Activated effector memory CD4-positive, alpha-beta T cell treated with anti-CD3 and anti-CD28 coated beads, Interleukin-2, amount 50 U/mL, for 16 hours (primary cell): Measurements from ENCODE around the gene PIK3CD.
A peak's percentile ranks its signal among the peaks of the same experiment; 100 is the strongest.
"Not testable (repeated sequence)": the region's sequence is repeated elsewhere in the genome, so short reads cannot be mapped to it uniquely, and the experiment has no call there.

ENCODE experiments used
- DNase-seq: peaks from one replicate; pipeline ENCODE4 v3.0.0-alpha.2; 2020

The PIK3CD gene

DNA sequence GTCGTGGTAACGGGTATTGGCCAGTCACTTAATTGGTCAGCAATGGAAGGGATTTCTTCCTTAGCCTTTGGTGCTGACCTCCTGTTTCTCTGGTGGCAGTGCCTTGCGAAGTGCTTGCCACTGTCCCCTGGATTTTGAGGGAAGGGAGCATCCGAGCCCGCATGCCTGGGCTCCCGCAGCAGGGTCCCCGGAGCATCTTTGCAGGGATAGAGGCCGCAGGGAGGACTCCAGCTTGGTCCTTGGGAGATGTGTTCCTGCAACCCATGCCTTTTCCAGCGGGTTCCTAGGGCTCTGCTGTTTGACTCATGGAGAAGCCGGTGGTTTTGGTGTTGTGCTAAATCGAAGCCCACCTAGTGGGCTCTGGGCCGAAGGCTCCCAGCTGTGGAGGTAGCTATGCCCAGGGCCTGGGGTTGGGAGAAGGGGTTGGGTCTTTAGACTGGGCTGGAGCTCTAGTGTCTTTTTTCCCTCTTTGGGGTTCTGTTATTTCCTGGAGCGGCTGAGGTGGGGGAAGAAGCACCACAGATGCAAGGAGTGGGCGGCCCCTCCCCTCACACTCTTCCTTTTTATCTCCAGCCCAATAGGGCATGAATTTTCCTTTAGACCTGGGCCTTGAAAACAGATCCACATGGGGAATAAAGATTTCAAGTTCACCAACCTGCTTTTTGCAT lies 39.0 kb downstream of the PIK3CD start:
- DNase-seq, result no peak

- no peak for DNase-seq
Observed at GRCh38 chr1:9691108-9691445, 39.5 kb downstream of the PIK3CD start.

- DNase-seq, result no peak
Observed at GRCh38 chr1:9691691-9692090, 40.2 kb downstream of the PIK3CD start.

- DNase-seq, result no peak
Observed at GRCh38 chr1:9696793-9697192, 45.3 kb downstream of the PIK3CD start.

DNA sequence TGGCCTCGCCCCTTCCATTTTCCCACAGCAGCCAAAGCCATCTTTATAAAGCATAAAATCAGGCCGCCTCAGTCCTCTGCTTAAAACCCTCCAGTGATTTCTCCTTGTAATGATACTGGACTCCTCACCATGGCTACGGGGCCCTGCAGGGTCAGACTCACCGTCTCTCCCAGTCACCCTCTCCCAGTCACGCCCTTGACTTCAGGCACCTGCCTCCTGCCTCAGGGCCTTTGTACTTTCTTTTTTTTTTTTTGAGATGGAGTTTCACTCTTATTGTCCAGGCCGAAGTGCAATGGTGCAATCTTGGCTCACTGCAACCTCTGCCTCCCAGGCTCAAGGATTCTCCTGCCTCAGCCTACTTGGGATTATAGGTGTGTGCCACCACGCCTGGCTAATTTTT lies 47.8 kb downstream of the PIK3CD start:
- no peak for DNase-seq

DNA sequence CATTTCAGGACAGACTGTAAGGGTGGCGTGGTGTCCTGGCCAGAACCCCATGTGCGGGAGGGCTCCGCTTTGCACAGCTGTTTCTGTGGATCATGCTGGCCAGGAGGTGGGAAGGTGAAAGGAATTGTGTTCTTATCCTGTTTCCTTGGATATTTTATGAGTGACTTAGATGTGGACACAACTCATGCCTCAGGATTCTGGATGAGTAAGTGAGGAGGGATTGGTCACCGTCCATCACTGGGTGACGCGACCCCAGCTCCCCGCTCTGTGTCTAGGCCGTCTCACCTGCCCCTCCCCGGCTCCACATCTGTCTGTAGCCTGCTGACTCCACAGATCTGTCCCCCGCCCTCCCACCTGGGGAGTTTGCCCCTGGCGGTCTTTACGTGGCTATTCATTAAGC lies 48.8 kb downstream of the PIK3CD start:
- DNase-seq, result no peak

DNA sequence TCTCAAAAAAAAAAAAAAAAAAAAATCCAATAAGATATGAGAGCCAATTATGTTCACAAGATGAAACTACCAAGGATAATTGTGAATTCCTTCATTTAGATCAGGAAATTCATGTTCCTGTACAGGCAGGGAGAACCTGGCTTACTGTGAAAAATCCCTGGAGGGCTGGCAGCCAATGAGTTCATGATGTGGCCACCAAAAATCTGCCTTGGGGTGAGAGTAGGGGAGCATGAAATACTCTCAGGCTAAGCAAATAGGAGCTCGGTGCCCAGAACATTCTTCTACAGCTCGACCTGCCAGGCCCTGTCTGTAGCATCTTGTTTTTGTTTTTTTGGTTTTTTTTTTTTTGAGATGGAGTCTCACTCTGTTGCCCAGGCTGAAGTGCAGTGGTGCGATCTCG lies 50.1 kb downstream of the PIK3CD start:
- DNase-seq, result no peak

DNA sequence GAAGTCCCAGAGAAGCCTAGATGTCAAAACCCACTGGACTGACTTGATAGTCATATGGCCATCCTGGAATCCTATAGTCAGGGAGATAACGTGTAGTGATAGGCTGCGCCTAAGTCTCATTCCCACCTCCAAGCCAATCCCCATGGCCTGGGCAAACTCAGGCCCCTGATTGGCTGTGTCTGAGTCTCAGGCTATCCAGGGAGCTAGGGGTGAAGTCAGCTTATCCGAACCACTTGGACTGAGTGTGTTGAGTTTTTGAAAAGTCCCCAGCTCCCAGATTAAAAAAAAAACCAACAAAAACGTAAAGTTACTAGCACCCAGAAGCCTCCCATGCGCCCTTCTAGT lies 51.6 kb downstream of the PIK3CD start:
- DNase-seq, result no peak

DNA sequence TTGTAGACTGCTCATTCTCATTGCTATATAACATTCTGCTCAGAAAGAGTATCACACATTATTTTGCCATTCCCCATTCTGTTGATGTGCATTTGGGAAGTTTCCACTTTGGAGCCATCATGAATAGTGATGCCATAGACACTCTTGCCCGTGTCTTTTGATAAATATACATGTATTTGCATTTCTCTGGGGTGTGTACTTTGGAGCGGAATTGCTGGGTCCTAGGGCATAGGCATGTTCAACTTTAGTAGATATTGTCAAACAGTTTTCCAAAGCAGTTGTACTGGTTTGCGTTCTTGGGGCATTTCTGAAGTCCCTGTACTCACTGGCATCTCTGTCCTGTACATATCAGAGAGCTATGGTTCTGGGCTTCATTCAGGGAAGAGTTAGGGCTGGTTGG lies 52.1 kb downstream of the PIK3CD start:
- no peak for DNase-seq

DNA sequence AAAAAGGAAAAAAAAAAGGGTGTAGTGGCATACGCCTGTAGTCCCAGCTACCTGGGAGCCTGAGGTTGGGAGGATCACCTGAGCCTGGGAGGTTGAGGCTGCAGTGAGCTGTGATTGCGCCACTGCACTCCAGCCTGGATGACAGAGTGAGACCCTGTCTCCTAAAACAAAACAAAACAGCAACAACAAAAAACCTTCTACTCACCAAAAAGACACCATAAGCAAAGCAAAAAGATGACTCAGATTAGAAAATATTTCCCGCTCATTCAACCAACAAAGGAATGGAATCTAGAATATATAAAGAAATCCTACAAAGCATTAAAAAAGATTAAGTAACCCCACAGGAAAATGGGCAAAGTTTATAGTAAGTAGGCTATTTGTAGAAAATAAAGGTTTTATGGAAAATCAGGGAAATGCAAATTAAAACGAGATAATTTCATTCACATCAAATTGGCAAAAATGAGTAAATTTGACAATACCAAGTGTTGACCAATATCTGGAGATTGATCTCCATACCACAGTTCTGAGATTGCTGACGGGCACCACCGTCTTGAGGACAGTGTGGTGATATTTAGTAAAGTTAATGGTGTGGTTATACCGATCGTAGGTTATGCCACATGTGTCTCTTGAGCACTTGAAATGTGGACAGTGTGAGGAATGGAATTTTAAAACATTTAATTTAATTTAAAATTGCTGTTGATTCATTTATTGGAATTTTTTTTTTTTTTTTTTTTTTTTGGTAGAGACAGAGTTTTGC lies 54.0 kb downstream of the PIK3CD start:
- DNase-seq, result no peak

DNA sequence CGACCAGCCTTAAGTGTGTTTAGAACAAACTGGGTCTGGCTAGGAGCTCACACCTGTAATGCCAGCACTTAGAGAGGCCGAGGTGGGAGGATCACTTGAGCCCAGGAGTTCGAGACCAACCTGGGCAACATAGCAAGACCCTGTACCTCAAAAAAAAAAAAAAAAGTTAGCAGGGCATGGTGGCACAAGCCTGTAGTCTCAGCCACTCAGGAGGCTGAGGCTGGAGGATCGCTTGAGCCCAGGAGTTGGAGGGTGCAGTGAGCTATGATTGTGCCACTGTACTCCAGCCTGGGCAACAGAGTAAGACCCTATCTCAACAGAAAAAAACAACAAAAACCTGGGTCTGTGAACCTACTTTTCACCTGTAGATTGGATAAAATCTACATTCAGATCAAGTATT lies 54.6 kb downstream of the PIK3CD start:
- DNase-seq, result no peak

DNA sequence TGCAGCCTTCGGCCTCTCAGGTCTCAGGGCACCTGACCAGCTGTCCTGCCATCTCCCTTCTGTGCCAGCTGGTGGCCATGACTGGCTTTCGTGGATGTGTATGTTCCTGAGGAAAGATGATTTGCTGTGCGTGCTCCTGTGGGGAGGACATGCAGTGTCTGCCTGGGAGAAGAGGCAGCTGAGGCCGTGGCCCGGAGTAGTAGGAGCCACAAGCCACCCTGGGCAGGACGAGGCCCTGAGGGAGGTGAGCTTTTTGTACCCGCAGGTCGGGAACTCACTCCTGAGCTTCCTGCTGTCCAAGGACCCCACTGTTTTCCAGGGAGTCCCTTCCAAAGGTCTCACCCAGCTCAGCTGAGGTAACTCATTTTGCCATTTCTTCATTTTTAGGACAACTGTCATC lies 58.5 kb downstream of the PIK3CD start:
- DNase-seq, result no peak

DNA sequence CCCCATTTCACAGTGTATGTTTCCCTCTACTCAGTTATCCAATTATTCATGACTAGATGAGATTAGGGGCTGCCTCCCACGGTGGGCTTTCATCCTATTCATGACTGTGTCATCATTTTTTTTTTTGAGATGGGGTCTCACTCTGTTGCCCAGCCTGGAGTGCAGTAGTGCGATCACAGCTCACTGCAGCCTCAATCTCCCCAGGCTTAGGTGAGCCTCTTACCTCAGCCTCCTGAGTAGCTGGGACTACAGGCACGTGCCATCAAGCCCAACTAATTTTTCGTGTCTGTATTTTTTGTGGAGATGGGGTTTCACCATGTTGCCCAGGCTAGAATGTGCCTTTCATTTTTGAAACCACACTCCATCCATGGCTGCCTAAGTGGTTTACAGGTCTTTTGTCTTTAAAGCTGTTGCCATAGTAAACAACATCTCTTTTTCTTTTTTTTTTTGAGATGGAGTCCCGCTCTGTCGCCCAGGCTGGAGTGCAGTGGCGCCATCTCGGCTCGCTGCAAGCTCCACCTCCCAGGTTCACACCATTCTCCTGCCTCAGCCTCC lies 60.0 kb downstream of the PIK3CD start:
- no peak for DNase-seq

GRCh38 chr1:9712767-9713166 lies 61.2 kb downstream of the PIK3CD start:
- not testable (repeated sequence) for DNase-seq

DNA sequence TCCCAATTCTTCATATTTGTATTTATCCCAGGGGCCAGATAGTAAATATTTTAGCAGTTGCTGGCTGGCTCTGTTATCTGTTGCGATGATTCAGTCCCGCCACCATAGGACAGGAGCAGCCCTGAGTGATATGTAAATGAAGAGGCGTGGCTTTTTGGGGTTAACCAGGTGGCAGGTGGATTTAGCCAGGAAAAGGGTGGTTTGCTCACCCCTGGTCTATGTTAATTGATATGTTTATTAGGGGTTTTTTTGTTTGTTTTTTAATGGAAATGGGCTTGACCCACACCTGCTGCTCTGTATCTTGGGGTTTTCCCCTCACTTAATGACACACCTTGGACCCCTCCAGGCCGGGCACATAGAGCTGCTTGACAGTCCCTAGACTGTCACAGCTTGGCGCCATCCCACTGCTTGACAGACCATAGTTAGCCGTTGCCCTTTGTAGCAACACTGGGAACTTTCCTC lies 62.8 kb downstream of the PIK3CD start:
- peak; percentile 81 for DNase-seq

- DNase-seq, result peak; percentile 79
Observed at GRCh38 chr1:9715536-9716226, 64.2 kb downstream of the PIK3CD start.

GRCh38 chr1:9716404-9717192 lies 65.1 kb downstream of the PIK3CD start:
- DNase-seq, result no peak

- DNase-seq, result peak; percentile 94
Observed at GRCh38 chr1:9717193-9718005, 65.9 kb downstream of the PIK3CD start.

- no peak for DNase-seq
Observed at GRCh38 chr1:9718006-9718680, 66.6 kb downstream of the PIK3CD start.

DNA sequence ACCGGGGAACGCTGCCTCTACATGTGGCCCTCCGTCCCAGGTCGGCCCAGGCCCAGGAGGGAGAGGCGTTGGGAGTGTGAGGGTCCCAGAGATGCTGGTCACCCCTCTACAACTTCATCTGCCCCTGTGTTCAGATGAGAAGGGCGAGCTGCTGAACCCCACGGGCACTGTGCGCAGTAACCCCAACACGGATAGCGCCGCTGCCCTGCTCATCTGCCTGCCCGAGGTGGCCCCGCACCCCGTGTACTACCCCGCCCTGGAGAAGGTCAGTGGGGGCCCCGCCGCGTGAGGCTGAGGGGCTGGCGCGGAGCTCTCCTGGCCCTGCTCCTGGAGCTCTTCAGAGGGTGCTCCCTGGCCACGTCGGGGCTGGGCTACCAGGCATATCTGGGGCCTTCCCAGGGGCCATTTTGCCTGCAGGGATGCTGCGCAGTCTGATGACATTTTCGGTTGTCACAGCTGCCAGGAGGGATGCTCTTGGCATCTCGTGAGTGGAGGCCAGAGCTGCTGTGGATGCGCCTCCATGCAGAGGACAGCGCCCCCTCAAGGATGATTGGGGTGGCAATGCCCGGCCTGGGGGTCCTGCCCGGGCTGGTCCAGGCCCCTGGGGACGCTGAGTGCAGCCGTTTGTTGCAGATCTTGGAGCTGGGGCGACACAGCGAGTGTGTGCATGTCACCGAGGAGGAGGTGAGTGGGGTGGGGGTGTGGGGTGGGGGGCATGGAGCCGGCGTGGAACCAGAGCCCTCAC lies 68.6 kb downstream of the PIK3CD start:
- DNase-seq, result no peak
